Activated CD4-positive, alpha-beta memory T cell treated with anti-CD3 and anti-CD28 coated beads for 36 hours (primary cell): Measurements from ENCODE around the gene MYO1B. TPM values are rescaled to one million over a fixed set of nuclear protein-coding genes. Genes with fewer than 3 reads are reported as not detected.

ENCODE experiments used
- CTCF ChIA-PET: fragments of 350-600 bp; sonication (Branson Sonifier 250); formaldehyde crosslinking; loops from one replicate; lab custom pipeline; 2021; ENCODE audit warnings: antibody characterized with exemption, inconsistent platforms; lab: Charles Lee
- POLR2A ChIA-PET: fragments of 350-600 bp; sonication (Branson Sonifier 250); formaldehyde crosslinking; loops from one replicate; lab custom pipeline; 2021; ENCODE audit warnings: antibody characterized with exemption; lab: Charles Lee
- DNase-seq: peaks from one replicate; pipeline ENCODE4 v3.0.0-alpha.2; 2020
- H3K27ac Mint-ChIP-seq: one replicate; pipeline ENCODE4 v1.8.0; 2021; ENCODE audit warnings: mixed read lengths
- H3K27me3 Mint-ChIP-seq: one replicate; pipeline ENCODE4 v1.8.0; 2021; ENCODE audit warnings: mixed read lengths
- H3K36me3 Mint-ChIP-seq: one replicate; pipeline ENCODE4 v1.8.0; 2021; ENCODE audit warnings: mixed read lengths
- H3K4me1 Mint-ChIP-seq: one replicate; pipeline ENCODE4 v1.8.0; 2021; ENCODE audit warnings: low read depth, mixed read lengths
- H3K4me3 Mint-ChIP-seq: one replicate; pipeline ENCODE4 v1.8.0; 2021; ENCODE audit warnings: mild to moderate bottlenecking, mixed read lengths
- H3K9me3 Mint-ChIP-seq: one replicate; pipeline ENCODE4 v1.8.0; 2021; ENCODE audit warnings: mixed read lengths
- intact Hi-C: fragments of 100-400 bp; cut with micrococcal nuclease; formaldehyde crosslinking; loops from one replicate; pipeline ENCODE4 v1.15.1; 2023
- total RNA-seq, 2 experiments: library from RNA; stranded (reverse); gene quantifications; one replicate each; pipeline ENCODE4 v1.2.3, GENCODE V29; 2021

The MYO1B gene
- total RNA-seq = 10 to 100 TPM; 13.5 to 15.6 TPM

GRCh38 chr2:191245046-191245868 is at the start of gene MYO1B:
MYO1B (plus strand) TSS chr2:191245404; CDS start chr2:191276896, 31,492 bp downstream.
- DNase-seq = peak; percentile 74
- POLR2A ChIA-PET = interaction anchor here (1.3 kb wide), 1 partner anchor 51 kb away, joined by 4 read pairs; no protein-coding TSS in a partner anchor

GRCh38 chr2:191197096-191197495 is 48.1 kb upstream of the MYO1B start:
- ChIA-PET CTCF (interaction anchor here (4.4 kb wide), 1 partner anchor 21 kb away, joined by 26 read pairs; no protein-coding TSS in a partner anchor), POLR2A (no interaction called here)
- Mint-ChIP-seq H3K36me3 (no peaks in the 10 kb centered on the region), H3K27ac (no peak overlapping the region), H3K4me1 (peaks cover 42% of the 10 kb centered on the region), H3K27me3 (no peaks in the 10 kb centered on the region), H3K4me3 (no peak overlapping the region), H3K9me3 (no peaks in the 10 kb centered on the region)
- DNase-seq = no peak
- intact Hi-C loops = loop anchor here (10.0 kb wide), 1 partner anchor 548 kb away; no protein-coding TSS in a partner anchor

More at GRCh38 chr2:191245046-191245868, at the start of gene MYO1B:
- Mint-ChIP-seq H3K27me3 (peaks cover 15% of the 10 kb centered on the region), H3K27ac (no peak within 1 kb of the TSS), H3K9me3 (peaks cover 4% of the 10 kb centered on the region), H3K4me1 (peaks cover 12% of the 10 kb centered on the region), H3K36me3 (no peaks in the 10 kb centered on the region), H3K4me3 (peak within 1 kb of the TSS; percentile 74)
- intact Hi-C loops = loop anchor here (1.0 to 10.0 kb wide), 3 partner anchors 51 to 280 kb away; no protein-coding TSS in a partner anchor
- CTCF ChIA-PET = interaction anchor here (0.7 to 1.4 kb wide), 4 partner anchors 12 to 90 kb away, joined by 3 to 4 read pairs (median 4); no protein-coding TSS in a partner anchor

- Mint-ChIP-seq H3K27me3 (no peaks in the 10 kb centered on the region), H3K36me3 (no peaks in the 10 kb centered on the region), H3K4me3 (no peak overlapping the region), H3K4me1 (peaks cover 46% of the 10 kb centered on the region), H3K27ac (no peak overlapping the region), H3K9me3 (no peaks in the 10 kb centered on the region)
- no peak for DNase-seq
- intact Hi-C loops = loop anchor here (10.0 kb wide), 1 partner anchor 547 kb away; no protein-coding TSS in a partner anchor
- ChIA-PET POLR2A (no interaction called here), CTCF (interaction anchor here (0.7 to 2.2 kb wide), 2 partner anchors 9 to 20 kb away, joined by 3 to 6 read pairs; no protein-coding TSS in a partner anchor)
These were observed 46.9 kb upstream of the MYO1B start for GRCh38 chr2:191198271-191198670.

- ChIA-PET POLR2A (no interaction called here), CTCF (no interaction called here)
- H3K27ac Mint-ChIP-seq = no peak overlapping the region
These were observed 45.2 kb upstream of the MYO1B start for GRCh38 chr2:191199929-191200512.

GRCh38 chr2:191200910-191201309 is 44.3 kb upstream of the MYO1B start:
- Mint-ChIP-seq H3K4me1 (peaks cover 43% of the 10 kb centered on the region), H3K36me3 (no peaks in the 10 kb centered on the region), H3K9me3 (no peaks in the 10 kb centered on the region), H3K4me3 (no peak overlapping the region), H3K27ac (no peak overlapping the region), H3K27me3 (no peaks in the 10 kb centered on the region)
- CTCF ChIA-PET = no interaction called here
- POLR2A ChIA-PET = no interaction called here
- DNase-seq = no peak
- intact Hi-C loops = no loop called here

More at GRCh38 chr2:191199929-191200512, 45.2 kb upstream of the MYO1B start:
- H3K9me3 Mint-ChIP-seq = no peaks in the 10 kb centered on the region
- peaks cover 42% of the 10 kb centered on the region for H3K4me1 Mint-ChIP-seq
- H3K4me3 Mint-ChIP-seq = no peak overlapping the region
- no peak for DNase-seq
- intact Hi-C loops = loop anchor here (10.0 kb wide), 1 partner anchor 545 kb away; no protein-coding TSS in a partner anchor
- H3K27me3 Mint-ChIP-seq = no peaks in the 10 kb centered on the region
- no peaks in the 10 kb centered on the region for H3K36me3 Mint-ChIP-seq

- Mint-ChIP-seq H3K27me3 (no peaks in the 10 kb centered on the region), H3K4me1 (peaks cover 49% of the 10 kb centered on the region)
- intact Hi-C loops = loop anchor here (2.0 kb wide), 1 partner anchor 17 kb away; no protein-coding TSS in a partner anchor
These were observed 42.9 kb upstream of the MYO1B start for GRCh38 chr2:191202209-191202721.

GRCh38 chr2:191202881-191203397 is 42.3 kb upstream of the MYO1B start:
- ChIA-PET POLR2A (interaction anchor here (1.5 kb wide), 1 partner anchor 9 kb away, joined by 5 read pairs; no protein-coding TSS in a partner anchor), CTCF (interaction anchor here (0.7 to 1.6 kb wide), 3 partner anchors 9 to 48 kb away, joined by 3 to 4 read pairs (median 3); no protein-coding TSS in a partner anchor)
- Mint-ChIP-seq H3K36me3 (no peaks in the 10 kb centered on the region), H3K4me3 (no peak overlapping the region), H3K27ac (peak overlapping the region; percentile 70), H3K27me3 (no peaks in the 10 kb centered on the region), H3K4me1 (peaks cover 46% of the 10 kb centered on the region), H3K9me3 (no peaks in the 10 kb centered on the region)
- peak; percentile 42 for DNase-seq
- intact Hi-C loops = loop anchor here (2.0 kb wide), 1 partner anchor 16 kb away; no protein-coding TSS in a partner anchor

More at GRCh38 chr2:191202209-191202721, 42.9 kb upstream of the MYO1B start:
- no peak for DNase-seq
- Mint-ChIP-seq H3K27ac (peak overlapping the region; percentile 70), H3K36me3 (no peaks in the 10 kb centered on the region), H3K9me3 (no peaks in the 10 kb centered on the region), H3K4me3 (no peak overlapping the region)
- CTCF ChIA-PET = interaction anchor here (0.6 to 1.6 kb wide), 4 partner anchors 8 to 262 kb away, joined by 3 to 4 read pairs (median 4); no protein-coding TSS in a partner anchor
- POLR2A ChIA-PET = interaction anchor here (1.5 kb wide), 1 partner anchor 9 kb away, joined by 5 read pairs; no protein-coding TSS in a partner anchor

GRCh38 chr2:191204433-191204832 is 40.8 kb upstream of the MYO1B start:
- no peaks in the 10 kb centered on the region for H3K9me3 Mint-ChIP-seq
- peaks cover 46% of the 10 kb centered on the region for H3K4me1 Mint-ChIP-seq
- peak overlapping the region; percentile 77 for H3K27ac Mint-ChIP-seq
- CTCF ChIA-PET = interaction anchor here (0.9 to 1.3 kb wide), 3 partner anchors 11 to 15 kb away, joined by 3 to 5 read pairs (median 3); no protein-coding TSS in a partner anchor
- H3K36me3 Mint-ChIP-seq = no peaks in the 10 kb centered on the region
- H3K4me3 Mint-ChIP-seq = peak overlapping the region; percentile 69
- no peak for DNase-seq
- POLR2A ChIA-PET = interaction anchor here (1.0 kb wide), 1 partner anchor 10 kb away, joined by 8 read pairs; no protein-coding TSS in a partner anchor
- intact Hi-C loops = no loop called here
- no peaks in the 10 kb centered on the region for H3K27me3 Mint-ChIP-seq

- Mint-ChIP-seq H3K4me1 (peaks cover 41% of the 10 kb centered on the region), H3K27ac (peak overlapping the region; percentile 85), H3K9me3 (peaks cover 5% of the 10 kb centered on the region), H3K36me3 (peaks cover 2% of the 10 kb centered on the region), H3K4me3 (peak overlapping the region; percentile 65), H3K27me3 (no peaks in the 10 kb centered on the region)
- POLR2A ChIA-PET = interaction anchor here (0.9 to 2.7 kb wide), 3 partner anchors 12 to 57 kb away, joined by 3 to 16 read pairs (median 3); no protein-coding TSS in a partner anchor
- DNase-seq = peak; percentile 53
- CTCF ChIA-PET = interaction anchor here (0.8 to 1.9 kb wide), 6 partner anchors 8 to 315 kb away, joined by 3 to 14 read pairs (median 4); no protein-coding TSS in a partner anchor
- intact Hi-C loops = loop anchor here (1.0 kb wide), 2 partner anchors 13 to 37 kb away; no protein-coding TSS in a partner anchor
These were observed 38.4 kb upstream of the MYO1B start for GRCh38 chr2:191206613-191207471.

- Mint-ChIP-seq H3K27ac (no peak overlapping the region), H3K4me3 (no peak overlapping the region), H3K27me3 (no peaks in the 10 kb centered on the region), H3K36me3 (peaks cover 2% of the 10 kb centered on the region), H3K9me3 (peaks cover 13% of the 10 kb centered on the region), H3K4me1 (peaks cover 21% of the 10 kb centered on the region)
- intact Hi-C loops = no loop called here
- POLR2A ChIA-PET = no interaction called here
- DNase-seq = no peak
- CTCF ChIA-PET = interaction anchor here (0.6 kb wide), 1 partner anchor 9 kb away, joined by 3 read pairs; no protein-coding TSS in a partner anchor
These were observed 35.9 kb upstream of the MYO1B start for GRCh38 chr2:191209340-191209739.
